KOPT-K1 (cell line): ENCODE data around the gene CFAP65.

Experiments used
- H3K27ac ChIP-seq: fragments of 200-600 bp; sonication (generic); 2 replicates; pipeline ENCODE4 v1.5.1; 2016; ENCODE audit warnings: antibody characterized with exemption, mild to moderate bottlenecking, low read depth, low read length; ENCODE audit not compliant: poor library complexity, severe bottlenecking
- H3K36me3 ChIP-seq: fragments of 200-600 bp; sonication (generic); 2 replicates; pipeline ENCODE4 v1.5.1; 2017; ENCODE audit warnings: antibody characterized with exemption, mild to moderate bottlenecking, low read length, moderate library complexity; ENCODE audit not compliant: insufficient read depth
- H3K9me3 ChIP-seq: fragments of 200-600 bp; sonication (generic); 2 replicates; pipeline ENCODE4 v1.5.1; 2017; ENCODE audit warnings: antibody characterized with exemption, low read length, mild to moderate bottlenecking; ENCODE audit not compliant: insufficient read depth, poor library complexity, severe bottlenecking

The CFAP65 gene, protein sequence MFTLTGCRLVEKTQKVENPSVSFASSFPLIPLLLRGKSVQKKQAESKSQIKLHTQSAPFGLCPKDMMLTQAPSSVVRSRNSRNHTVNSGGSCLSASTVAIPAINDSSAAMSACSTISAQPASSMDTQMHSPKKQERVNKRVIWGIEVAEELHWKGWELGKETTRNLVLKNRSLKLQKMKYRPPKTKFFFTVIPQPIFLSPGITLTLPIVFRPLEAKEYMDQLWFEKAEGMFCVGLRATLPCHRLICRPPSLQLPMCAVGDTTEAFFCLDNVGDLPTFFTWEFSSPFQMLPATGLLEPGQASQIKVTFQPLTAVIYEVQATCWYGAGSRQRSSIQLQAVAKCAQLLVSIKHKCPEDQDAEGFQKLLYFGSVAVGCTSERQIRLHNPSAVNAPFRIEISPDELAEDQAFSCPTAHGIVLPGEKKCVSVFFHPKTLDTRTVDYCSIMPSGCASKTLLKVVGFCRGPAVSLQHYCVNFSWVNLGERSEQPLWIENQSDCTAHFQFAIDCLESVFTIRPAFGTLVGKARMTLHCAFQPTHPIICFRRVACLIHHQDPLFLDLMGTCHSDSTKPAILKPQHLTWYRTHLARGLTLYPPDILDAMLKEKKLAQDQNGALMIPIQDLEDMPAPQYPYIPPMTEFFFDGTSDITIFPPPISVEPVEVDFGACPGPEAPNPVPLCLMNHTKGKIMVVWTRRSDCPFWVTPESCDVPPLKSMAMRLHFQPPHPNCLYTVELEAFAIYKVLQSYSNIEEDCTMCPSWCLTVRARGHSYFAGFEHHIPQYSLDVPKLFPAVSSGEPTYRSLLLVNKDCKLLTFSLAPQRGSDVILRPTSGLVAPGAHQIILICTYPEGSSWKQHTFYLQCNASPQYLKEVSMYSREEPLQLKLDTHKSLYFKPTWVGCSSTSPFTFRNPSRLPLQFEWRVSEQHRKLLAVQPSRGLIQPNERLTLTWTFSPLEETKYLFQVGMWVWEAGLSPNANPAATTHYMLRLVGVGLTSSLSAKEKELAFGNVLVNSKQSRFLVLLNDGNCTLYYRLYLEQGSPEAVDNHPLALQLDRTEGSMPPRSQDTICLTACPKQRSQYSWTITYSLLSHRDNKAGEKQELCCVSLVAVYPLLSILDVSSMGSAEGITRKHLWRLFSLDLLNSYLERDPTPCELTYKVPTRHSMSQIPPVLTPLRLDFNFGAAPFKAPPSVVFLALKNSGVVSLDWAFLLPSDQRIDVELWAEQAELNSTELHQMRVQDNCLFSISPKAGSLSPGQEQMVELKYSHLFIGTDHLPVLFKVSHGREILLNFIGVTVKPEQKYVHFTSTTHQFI (N-terminal part only)

DNA sequence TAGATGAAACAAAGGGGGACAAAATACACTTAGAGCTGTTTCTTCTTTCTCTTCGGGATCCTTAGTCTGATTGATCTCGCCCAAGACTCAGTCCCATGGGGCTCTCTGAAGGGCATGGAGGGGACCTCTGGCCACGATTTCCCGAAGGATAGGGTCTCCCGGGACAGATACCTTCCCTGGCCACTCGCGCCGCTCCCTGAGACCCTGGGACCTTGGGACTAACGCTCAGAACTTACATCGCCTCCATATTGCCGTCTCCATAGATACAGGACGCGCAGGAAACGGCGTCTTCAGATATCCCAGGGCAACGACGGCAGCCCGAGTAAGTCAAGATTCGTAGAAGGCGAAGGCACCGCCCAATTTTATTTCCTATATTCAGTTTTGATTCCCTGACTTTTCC, at the start of gene CFAP65:
Gene CFAP65 (minus strand): TSS at position 265 of the 400 bp plus-strand sequence. CDS start 2,468 bp downstream, outside the sequence.
- H3K27ac ChIP-seq = no peak within 1 kb of the TSS
- H3K9me3 ChIP-seq = no peaks in the 10 kb centered on the region
- H3K36me3 ChIP-seq = no peaks in the 10 kb centered on the region

DNA sequence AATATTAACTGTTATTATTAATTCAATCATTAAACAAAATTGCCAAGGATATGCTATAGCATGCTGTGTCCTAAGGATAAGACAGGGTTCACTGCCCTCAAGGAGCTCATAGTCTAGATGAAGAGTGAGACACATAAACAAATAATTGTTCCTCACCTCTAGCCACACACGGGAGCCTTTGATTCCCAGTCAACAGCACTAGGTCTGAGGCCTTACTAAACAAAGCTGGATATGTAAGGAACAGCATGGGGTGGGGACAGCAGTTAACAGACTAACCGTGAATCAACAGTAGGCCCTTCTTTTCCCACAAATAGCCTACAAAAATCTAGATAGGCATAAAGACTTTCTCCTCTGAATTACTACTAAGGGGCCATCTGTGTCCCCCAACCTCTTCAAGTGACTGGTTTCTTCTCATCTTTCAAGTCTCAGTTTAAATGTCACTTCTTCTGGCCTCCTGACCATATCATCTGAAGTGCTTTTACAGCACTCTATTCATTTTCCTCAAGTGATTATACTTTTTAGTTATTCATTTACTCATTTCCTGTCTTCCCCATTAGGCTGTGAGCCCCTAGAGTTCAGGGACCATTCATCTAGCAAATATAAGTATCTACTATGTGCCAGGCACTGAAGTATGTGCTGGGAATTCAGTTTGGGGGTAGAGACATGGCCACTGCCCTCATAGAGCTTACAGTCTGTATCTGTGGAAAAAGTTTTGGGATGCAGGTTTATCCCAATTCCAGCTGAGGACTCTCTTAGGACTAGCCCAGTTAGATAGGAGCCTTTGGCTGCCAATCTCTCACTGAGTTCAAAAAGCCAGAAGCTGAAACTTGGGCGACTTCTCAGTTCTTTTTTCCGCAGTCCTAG, 49.4 kb upstream of the CFAP65 start:
- Histone ChIP-seq H3K27ac (no peak overlapping the region), H3K9me3 (no peaks in the 10 kb centered on the region)

DNA sequence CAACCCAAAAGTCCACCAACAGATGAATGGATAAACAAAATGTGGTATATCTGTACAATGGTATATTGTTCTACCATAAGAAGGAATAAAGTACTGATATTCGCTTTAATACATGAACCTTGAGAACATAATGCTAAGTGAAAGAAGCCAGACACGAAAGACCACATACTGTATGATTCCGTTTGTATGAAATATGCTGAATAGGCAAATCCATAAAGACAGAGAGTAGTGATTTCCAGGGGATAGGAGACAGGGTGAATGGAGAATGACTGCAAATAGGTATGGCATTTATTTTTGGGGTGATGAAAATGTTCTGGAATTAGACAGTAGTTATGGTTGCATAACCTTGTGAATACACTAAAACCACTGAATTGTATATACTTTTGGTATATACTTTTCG, 48.0 kb upstream of the CFAP65 start:
- no peaks in the 10 kb centered on the region for H3K9me3 ChIP-seq
- no peak overlapping the region for H3K27ac ChIP-seq
- H3K36me3 ChIP-seq = no peaks in the 10 kb centered on the region

More for the DNA sequence above, 49.4 kb upstream of the CFAP65 start:
- H3K36me3 ChIP-seq = no peaks in the 10 kb centered on the region

DNA sequence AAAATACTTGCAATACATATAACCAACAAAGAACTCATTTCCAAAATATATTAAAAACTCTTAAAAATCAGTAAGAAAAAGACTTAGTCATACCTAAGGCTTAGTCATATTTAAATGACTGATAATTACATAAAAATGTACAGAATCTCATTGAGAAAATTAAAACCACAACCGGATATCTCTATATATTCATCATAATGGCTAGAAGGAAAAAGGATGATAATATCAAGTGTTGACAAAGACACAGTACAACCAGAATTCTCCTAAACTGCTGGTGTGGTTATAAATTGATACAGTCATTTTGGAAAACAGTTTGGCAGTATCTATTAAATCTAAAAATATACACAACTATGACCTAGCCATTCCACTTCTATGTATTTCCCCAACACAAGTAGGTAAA, 46.5 kb upstream of the CFAP65 start:
- H3K27ac ChIP-seq = no peak overlapping the region
- no peaks in the 10 kb centered on the region for H3K36me3 ChIP-seq
- H3K9me3 ChIP-seq = no peaks in the 10 kb centered on the region

DNA sequence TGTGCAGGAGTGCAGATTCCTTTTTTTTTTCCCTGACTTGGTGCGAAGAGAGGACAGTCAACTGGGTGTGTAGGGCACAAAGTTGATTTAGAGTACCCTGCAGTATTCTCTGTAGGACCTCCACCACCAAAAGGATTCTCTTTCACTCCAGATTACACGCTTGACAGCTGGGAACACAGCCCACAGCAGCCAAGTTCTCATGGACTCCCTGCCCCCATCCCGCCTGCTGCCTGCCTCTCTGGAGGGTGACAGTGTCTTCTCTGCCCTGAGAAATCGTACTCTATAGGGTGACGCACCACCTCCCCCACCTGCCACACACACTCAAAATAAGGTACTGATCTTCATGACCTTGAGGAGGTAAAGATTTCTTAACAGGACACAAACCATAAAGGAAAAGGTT, 46.0 kb upstream of the CFAP65 start:
- H3K36me3 ChIP-seq = no peaks in the 10 kb centered on the region
- H3K27ac ChIP-seq = no peak overlapping the region
- H3K9me3 ChIP-seq = no peaks in the 10 kb centered on the region

DNA sequence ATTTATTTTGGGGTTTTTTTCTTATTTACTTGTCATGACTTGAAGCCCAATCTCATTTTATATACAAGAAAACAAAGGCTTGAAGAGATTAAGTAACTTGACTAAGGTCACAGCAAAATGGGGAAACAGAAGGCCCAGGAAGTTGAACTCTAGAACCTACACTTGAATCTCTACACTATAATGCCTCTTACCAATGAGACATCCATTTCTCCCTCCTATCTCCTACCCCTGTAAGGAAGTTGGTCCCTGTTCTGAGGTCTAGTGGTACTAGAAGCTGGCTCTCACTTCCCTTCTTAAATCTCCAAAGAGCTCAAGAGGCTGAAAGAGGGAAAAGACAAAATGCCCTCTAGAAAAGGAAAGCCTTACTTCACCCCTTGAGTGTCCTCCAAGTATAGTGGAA, 44.9 kb upstream of the CFAP65 start:
- H3K9me3 ChIP-seq = no peaks in the 10 kb centered on the region
- H3K27ac ChIP-seq = no peak overlapping the region
- H3K36me3 ChIP-seq = no peaks in the 10 kb centered on the region

DNA sequence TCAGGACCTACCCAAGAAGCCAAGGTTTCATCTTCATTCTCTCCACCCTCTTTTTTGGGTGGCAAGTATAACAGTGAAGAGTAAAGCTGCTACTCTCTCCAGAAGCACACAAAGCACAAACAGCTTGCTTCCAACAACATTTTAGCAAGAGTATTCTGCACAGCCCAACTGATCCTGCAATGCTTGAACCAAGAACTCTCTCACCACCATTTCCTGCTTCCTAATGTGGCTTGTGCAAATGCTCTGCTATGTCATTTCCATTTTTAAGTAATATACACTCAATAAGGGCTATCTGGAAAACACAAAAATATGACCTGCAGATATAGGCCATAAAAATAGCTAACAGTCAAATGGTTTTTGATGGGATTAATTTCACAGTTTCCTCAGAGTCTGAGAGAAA, 43.5 kb upstream of the CFAP65 start:
- Histone ChIP-seq H3K36me3 (no peaks in the 10 kb centered on the region), H3K9me3 (no peaks in the 10 kb centered on the region), H3K27ac (no peak overlapping the region)

DNA sequence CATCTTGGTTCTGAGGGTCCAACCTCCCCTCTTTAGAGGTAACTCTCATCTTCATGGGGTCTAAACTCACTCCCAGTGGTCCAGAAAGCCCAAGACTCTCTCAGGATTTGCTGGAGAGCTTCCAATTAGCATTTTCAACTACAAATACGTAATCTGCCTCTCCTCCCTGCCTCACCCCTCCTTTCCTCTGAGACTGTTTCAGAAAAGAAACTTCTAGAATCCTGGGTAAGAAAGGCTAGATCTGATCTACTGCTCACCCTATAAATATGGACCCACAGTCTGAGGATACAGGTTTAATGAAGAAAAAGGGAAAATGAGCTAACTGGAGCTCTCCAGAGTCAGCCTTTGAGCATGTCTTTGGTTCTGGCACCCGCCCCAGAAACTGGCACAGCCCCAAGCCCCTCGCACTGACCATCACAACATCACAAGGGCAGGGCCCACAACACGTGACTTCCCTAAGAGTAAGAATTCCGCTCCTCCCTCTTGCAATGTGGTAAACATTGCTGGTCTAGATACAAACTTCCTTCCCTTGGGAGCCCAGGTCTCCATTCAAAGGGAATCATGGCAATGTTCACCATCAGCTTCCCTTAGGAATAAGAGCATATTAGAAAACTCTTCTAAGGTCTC, 41.1 kb upstream of the CFAP65 start:
- Histone ChIP-seq H3K36me3 (peaks cover 3% of the 10 kb centered on the region; the same call in 1 of the 2 replicates), H3K9me3 (no peaks in the 10 kb centered on the region), H3K27ac (no peak overlapping the region)

DNA sequence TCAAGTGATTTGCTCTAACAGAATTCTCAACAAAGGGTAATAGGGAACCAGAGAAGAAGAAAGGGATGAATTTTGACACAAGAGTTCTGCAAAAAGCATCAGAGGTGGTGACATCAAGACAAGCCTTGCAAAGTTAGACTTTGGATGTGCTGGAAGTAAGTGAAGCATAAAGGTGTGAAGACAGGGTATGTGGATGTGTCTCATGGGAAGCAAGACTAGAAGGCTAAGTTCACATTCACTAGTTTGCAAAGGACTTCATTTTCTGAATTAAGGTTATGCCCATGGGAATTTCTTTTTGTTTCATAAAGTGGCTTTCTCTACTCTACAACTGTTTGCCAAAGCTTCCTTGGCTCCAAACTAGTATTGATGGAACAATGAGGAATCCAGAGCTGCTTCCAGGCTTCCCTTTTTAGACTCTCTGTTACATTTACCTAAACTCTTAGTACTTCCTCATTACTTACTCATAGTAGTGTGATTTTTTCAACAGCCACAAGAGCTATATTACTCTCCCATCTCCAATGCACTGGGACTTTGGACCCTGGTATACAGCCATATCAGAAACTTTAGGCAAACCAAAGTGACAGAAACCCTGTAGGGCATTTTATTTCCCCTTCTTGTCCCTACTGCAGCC, 40.5 kb upstream of the CFAP65 start:
- Histone ChIP-seq H3K9me3 (no peaks in the 10 kb centered on the region), H3K27ac (no peak overlapping the region), H3K36me3 (peaks cover 9% of the 10 kb centered on the region; the same call in 1 of the 2 replicates)

DNA sequence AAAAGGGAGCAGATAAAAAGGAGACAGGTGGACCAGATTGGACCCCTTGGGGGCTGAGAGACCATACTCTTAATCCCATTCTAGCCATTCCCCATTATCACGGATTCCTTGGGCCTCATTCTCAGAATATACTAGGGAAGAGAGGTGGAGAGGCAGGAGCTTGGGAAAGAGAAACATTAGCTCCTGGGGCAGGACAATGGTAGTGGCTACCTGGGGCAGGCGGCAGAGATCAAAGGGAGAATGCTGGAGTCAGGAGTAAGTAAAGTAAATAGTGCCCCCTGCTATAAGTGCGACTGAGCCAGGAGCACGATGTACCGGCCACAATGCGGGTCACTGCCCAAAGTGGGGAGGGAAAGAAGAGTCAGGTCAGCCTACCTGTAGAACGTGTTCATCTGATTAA, 39.8 kb upstream of the CFAP65 start:
- Histone ChIP-seq H3K9me3 (no peaks in the 10 kb centered on the region), H3K36me3 (peaks cover 17% of the 10 kb centered on the region; the same call in 1 of the 2 replicates), H3K27ac (no peak overlapping the region)

DNA sequence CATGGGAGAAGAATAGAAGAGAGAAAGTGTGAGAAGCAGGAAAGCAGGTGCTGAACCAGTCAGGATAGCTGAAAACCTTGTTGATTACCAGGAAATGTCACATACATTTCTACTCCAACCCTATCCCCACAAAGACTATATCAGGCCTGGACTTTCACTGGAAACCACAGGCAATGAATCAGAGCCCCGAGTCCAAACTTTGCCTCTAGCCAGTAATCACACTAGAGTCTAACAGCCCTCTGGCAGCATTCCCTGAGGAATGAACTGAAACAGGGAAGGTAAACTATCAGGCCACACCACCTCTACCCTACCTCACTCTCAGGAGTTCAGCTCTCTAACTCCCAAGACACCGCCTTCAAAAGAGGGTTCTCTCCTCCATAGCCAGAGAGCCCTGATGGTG, 38.1 kb upstream of the CFAP65 start:
- Histone ChIP-seq H3K9me3 (no peaks in the 10 kb centered on the region), H3K27ac (no peak overlapping the region), H3K36me3 (peaks cover 29% of the 10 kb centered on the region; the same call in 1 of the 2 replicates)

DNA sequence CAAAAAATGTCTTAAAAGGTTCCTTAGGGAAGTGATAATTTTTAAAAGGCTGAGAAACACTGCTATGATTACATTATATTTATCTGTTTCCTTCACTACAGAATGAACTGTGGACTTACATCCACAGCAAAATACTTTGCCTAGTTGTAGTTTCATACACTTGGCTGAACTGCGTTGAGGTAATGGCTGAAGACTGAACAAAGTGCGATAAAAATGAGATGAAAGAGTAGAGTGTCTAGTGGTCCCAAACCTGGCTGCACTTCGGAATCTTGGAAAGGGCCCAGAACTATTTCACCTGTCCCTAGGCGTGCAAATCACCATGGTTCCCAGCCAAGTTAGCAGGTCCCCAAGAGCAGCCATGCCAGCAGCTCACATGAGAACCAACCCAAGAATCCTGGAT, 37.6 kb upstream of the CFAP65 start:
- Histone ChIP-seq H3K36me3 (peaks cover 33% of the 10 kb centered on the region; the same call in 1 of the 2 replicates), H3K27ac (no peak overlapping the region), H3K9me3 (no peaks in the 10 kb centered on the region)

DNA sequence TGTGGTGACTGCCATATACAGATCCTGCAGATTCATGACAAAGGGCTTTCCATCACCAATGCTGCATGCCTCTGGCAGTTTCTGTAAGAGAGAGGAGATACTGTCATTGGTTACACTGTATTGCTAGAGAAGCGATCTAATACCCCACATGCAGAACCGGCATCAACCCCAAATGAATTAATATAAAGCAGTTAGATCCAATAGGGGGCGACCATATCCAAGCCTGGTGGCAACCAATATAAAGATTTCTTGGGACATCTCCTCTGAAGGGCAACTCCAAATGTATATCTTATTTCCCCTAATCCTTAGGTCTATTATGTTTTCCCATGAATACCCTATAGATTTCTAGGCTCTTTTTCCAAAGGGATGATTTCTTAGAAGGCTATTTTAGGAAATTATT, 36.8 kb upstream of the CFAP65 start:
- peaks cover 36% of the 10 kb centered on the region; the same call in 1 of the 2 replicates for H3K36me3 ChIP-seq
- no peak overlapping the region for H3K27ac ChIP-seq
- H3K9me3 ChIP-seq = no peaks in the 10 kb centered on the region
